SK-N-SH treated with all-trans-retinoic acid at 6 μM for 48 hours (cell line): Measurements from ENCODE around the gene NIFK.
A peak's percentile ranks its signal among the peaks of the same experiment; 100 is the strongest.
"Not testable (repeated sequence)": the region's sequence is repeated elsewhere in the genome, so short reads cannot be mapped to it uniquely, and the experiment has no call there.

ENCODE experiments used
- ATAC-seq: fragments of 200-7000 bp; cut with Tn5 transposase; 3 replicates; pipeline ENCODE4 v1.9.1; 2020; ENCODE audit warnings: mild to moderate bottlenecking, moderate library complexity
- ARNTL ChIP-seq: fragments of 450-650 bp; formaldehyde crosslinking; IDR thresholded peaks from 2 replicates; pipeline ENCODE4 v1.5.0; 2020; ENCODE audit warnings: low read depth, mild to moderate bottlenecking, moderate library complexity, borderline replicate concordance
- BACH2 ChIP-seq: fragments of 250-450 bp; sonication (Bioruptor Pico); IDR thresholded peaks from 2 replicates; pipeline ENCODE4 v1.9.0; 2021; ENCODE audit warnings: mild to moderate bottlenecking, borderline replicate concordance
- CREB5 ChIP-seq: fragments of 250-450 bp; sonication (Bioruptor Pico); IDR thresholded peaks from 2 replicates; pipeline ENCODE4 v1.5.1; 2020; ENCODE audit warnings: low read depth, mild to moderate bottlenecking, moderate library complexity
- CSDC2 ChIP-seq: fragments of 250-450 bp; sonication (Bioruptor Pico); IDR thresholded peaks from 2 replicates; pipeline ENCODE4 v1.5.0; 2020; ENCODE audit warnings: mild to moderate bottlenecking, moderate library complexity
- CSRNP3 ChIP-seq: fragments of 250-450 bp; sonication (Bioruptor Pico); IDR thresholded peaks from 2 replicates; pipeline ENCODE4 v1.5.1; 2021; ENCODE audit warnings: mild to moderate bottlenecking, moderate library complexity
- ESRRG ChIP-seq: fragments of 250-450 bp; sonication (Bioruptor Pico); IDR thresholded peaks from 2 replicates; pipeline ENCODE4 v1.6.1; 2021; ENCODE audit warnings: mild to moderate bottlenecking
- GLIS3 ChIP-seq: fragments of 250-450 bp; sonication (Bioruptor Pico); IDR thresholded peaks from 2 replicates; pipeline ENCODE4 v1.5.0; 2020; ENCODE audit warnings: mild to moderate bottlenecking, moderate library complexity
- ISL1 ChIP-seq: fragments of 250-450 bp; sonication (Bioruptor Pico); IDR thresholded peaks from 2 replicates; pipeline ENCODE4 v2.1.2; 2022; ENCODE audit warnings: mild to moderate bottlenecking, moderate library complexity
- OSR1 ChIP-seq: fragments of 250-450 bp; sonication (Bioruptor Pico); IDR thresholded peaks from 2 replicates; pipeline ENCODE4 v1.8.0; 2022; ENCODE audit warnings: moderate library complexity, mild to moderate bottlenecking, inconsistent platforms
- POU6F1 ChIP-seq: fragments of 250-450 bp; sonication (Bioruptor Pico); IDR thresholded peaks from 2 replicates; pipeline ENCODE4 v1.8.0; 2021; ENCODE audit warnings: low read depth, mild to moderate bottlenecking, moderate library complexity, borderline replicate concordance
- PPARA ChIP-seq: fragments of 250-450 bp; sonication (Bioruptor Pico); IDR thresholded peaks from 2 replicates; pipeline ENCODE4 v1.5.0; 2020; ENCODE audit warnings: mild to moderate bottlenecking, borderline replicate concordance
- RARB ChIP-seq: fragments of 250-450 bp; sonication (Bioruptor Pico); IDR thresholded peaks from 2 replicates; pipeline ENCODE4 v1.8.0; 2021; ENCODE audit warnings: mild to moderate bottlenecking, moderate library complexity
- TCF4 ChIP-seq: fragments of 250-450 bp; sonication (Bioruptor Pico); IDR thresholded peaks from 2 replicates; pipeline ENCODE4 v1.8.0; 2021; ENCODE audit warnings: mild to moderate bottlenecking, moderate library complexity, borderline replicate concordance
- TSHZ2 ChIP-seq: fragments of 250-450 bp; sonication (Bioruptor Pico); IDR thresholded peaks from 2 replicates; pipeline ENCODE4 v1.5.0; 2020; ENCODE audit warnings: mild to moderate bottlenecking, moderate library complexity
- ZC3H10 ChIP-seq: fragments of 250-450 bp; sonication (Bioruptor Pico); IDR thresholded peaks from 2 replicates; pipeline ENCODE4 v1.5.1; 2021; ENCODE audit warnings: mild to moderate bottlenecking, moderate library complexity
- ZFP3 ChIP-seq: fragments of 250-450 bp; sonication (Bioruptor Pico); IDR thresholded peaks from 2 replicates; pipeline ENCODE4 v1.5.0; 2020; ENCODE audit warnings: mild to moderate bottlenecking, moderate library complexity
- ZFP30 ChIP-seq: fragments of 450-650 bp; formaldehyde crosslinking; IDR thresholded peaks from 2 replicates; pipeline ENCODE4 v1.5.0; 2022; ENCODE audit warnings: mild to moderate bottlenecking, moderate library complexity
- ZNF565 ChIP-seq: fragments of 450-650 bp; formaldehyde crosslinking; conservative IDR thresholded peaks from 2 replicates; pipeline ENCODE4 v1.5.0; 2020; ENCODE audit warnings: low read depth, mild to moderate bottlenecking, moderate library complexity
- ZNF70 ChIP-seq: fragments of 450-650 bp; formaldehyde crosslinking; IDR thresholded peaks from 2 replicates; pipeline ENCODE4 v1.5.0; 2020; ENCODE audit warnings: mild to moderate bottlenecking, moderate library complexity
- ZNF8 ChIP-seq: fragments of 450-650 bp; formaldehyde crosslinking; IDR thresholded peaks from 2 replicates; pipeline ENCODE4 v1.5.0; 2020; ENCODE audit warnings: mild to moderate bottlenecking, moderate library complexity
- TF ChIP-seq, protein P1 (sequence below): fragments of 250-450 bp; sonication (Bioruptor Pico); IDR thresholded peaks from 2 replicates; pipeline ENCODE4 v1.8.0; 2020; ENCODE audit warnings: mild to moderate bottlenecking, moderate library complexity, borderline replicate concordance

NIFK gene

DNA sequence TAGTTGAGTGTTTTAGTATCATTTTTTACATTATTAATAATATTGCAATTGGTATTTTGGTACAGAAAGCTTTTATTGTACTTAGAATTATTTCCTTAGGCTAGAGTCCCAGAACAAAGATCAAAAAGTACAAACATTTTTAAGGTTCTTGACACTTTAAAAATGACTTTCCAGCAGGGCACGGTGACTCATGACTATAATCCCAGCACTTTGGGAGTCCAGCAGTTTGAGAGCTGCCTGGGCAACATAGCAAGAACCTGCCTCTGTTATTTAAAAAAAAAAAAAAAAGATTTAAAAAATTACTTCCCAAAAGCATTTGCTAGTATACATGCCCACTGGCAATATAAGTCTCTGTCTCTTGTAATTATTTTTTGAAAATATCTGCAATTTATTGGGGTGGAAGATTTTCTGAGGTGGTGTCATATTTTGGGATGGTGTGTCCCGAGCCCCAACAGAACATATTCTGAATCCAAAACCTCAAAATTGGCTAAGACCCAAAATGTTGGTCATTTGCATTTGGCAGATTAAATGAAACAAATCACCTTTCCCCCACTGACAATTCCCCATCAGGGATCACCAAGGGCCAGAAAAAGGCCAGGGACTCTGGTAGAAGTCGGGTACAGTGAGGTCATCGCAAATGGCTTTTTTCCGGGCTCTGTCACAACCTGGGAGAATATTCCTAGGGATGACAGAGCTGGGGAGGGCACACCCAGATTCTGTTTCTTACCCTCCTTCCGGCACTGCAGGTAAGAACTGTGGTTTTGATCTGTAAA, 42.1 kb downstream of the NIFK start:
- TF ChIP-seq POU6F1 (CRISPR knock-in tag) (no peak), CREB5 (CRISPR knock-in tag) (no peak), CSRNP3 (CRISPR knock-in tag) (no peak)
- TF ChIP-seq, all 23 proteins: peak for 0
- peak; percentile 60 for ATAC-seq

DNA sequence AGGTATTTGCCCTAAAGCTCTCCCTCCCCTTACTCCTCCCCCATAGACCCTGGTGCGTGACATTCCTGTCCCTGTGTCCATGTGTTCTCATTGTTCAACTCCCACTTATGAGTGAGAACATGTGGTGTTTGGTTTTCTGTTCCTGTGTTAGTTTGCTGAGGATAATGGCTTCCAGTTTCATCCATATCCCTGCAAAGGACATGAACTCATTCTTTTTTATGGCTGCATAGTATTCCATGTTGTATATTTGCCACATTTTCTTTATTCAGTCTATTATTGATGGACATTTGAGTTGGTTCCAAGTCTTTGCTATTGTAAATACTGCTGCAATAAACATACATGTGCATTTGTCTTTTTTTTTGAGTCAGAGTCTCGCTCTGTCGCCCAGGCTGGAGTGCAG, 46.1 kb downstream of the NIFK start:
- not testable (repeated sequence) for ATAC-seq

GRCh38 chr2:121690095-121690494, 46.6 kb downstream of the NIFK start:
- no peak for ATAC-seq
- no peak for TF ChIP-seq TCF4
- no peak for TF ChIP-seq RARB (CRISPR knock-in tag)
- no peak for TF ChIP-seq ISL1 (CRISPR knock-in tag)
- TF ChIP-seq, all 23 proteins: peak for 0

DNA sequence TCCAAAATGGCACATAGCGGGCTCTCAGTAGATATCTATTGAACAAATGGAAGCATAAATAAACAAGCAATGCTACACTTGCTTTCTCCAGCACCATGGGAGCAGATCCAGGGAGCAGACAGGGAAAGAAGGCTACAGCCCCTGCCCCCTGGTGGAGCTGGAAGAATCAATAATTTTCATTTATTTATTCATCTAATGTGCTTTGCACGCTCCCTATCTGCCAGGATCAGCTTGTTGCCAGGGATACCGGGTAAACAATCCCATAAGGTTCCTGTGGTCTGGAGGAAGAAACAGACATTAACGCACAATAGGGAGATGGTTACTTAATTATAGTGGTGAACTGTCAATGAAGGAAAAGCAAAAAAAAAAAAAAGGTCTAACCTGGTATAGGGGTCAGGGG, 47.3 kb downstream of the NIFK start:
- peak; percentile 93 for ATAC-seq
- peak; percentile 27; the same call in 1 of the 2 replicates for TF ChIP-seq TCF4
- TF ChIP-seq TSHZ2 (CRISPR knock-in tag) = no peak

- TF ChIP-seq ZNF70 (CRISPR knock-in tag) (no peak), TCF4 (no peak), GLIS3 (no peak), ZNF8 (CRISPR knock-in tag) (no peak)
- no peak for ATAC-seq
These were observed 47.9 kb downstream of the NIFK start for GRCh38 chr2:121688820-121689219.

DNA sequence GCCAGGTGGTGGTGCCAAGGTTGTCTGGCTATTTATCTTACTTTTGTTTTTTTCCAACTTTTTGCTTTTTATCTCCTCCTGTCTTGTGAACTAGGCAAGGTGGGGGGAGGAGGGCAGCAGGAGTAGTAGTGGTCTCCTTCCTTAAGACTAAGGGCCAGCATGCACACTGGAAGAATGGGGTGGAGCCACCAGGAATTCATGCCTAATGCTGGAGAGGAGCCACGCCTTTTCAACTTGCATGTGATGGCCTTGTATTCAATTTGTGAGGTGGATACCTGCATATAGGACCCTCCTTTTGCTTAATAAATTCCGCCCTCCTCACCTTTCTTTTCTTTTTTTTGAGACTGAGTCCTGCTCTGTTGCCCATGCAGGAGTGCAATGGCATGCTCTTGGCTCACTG, 49.8 kb downstream of the NIFK start:
- ATAC-seq = no peak
- no peak for TF ChIP-seq ZFP3 (CRISPR knock-in tag)
- no peak for TF ChIP-seq PPARA (CRISPR knock-in tag)
- no peak for TF ChIP-seq ARNTL (CRISPR knock-in tag)
- TF ChIP-seq ZC3H10 (CRISPR knock-in tag) = no peak
- TF ChIP-seq, protein P1, sequence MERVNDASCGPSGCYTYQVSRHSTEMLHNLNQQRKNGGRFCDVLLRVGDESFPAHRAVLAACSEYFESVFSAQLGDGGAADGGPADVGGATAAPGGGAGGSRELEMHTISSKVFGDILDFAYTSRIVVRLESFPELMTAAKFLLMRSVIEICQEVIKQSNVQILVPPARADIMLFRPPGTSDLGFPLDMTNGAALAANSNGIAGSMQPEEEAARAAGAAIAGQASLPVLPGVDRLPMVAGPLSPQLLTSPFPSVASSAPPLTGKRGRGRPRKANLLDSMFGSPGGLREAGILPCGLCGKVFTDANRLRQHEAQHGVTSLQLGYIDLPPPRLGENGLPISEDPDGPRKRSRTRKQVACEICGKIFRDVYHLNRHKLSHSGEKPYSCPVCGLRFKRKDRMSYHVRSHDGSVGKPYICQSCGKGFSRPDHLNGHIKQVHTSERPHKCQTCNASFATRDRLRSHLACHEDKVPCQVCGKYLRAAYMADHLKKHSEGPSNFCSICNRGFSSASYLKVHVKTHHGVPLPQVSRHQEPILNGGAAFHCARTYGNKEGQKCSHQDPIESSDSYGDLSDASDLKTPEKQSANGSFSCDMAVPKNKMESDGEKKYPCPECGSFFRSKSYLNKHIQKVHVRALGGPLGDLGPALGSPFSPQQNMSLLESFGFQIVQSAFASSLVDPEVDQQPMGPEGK = no peak
- no peak for TF ChIP-seq ZFP30 (CRISPR knock-in tag)
- no peak for TF ChIP-seq GLIS3
- no peak for TF ChIP-seq POU6F1 (CRISPR knock-in tag)
- no peak for TF ChIP-seq ZNF565
- TF ChIP-seq CREB5 (CRISPR knock-in tag) = no peak
- no peak for TF ChIP-seq OSR1
- TF ChIP-seq ESRRG (CRISPR knock-in tag) = no peak
- no peak for TF ChIP-seq ZNF70 (CRISPR knock-in tag)
- TF ChIP-seq BACH2 = no peak
- TF ChIP-seq CSDC2 (CRISPR knock-in tag) = no peak
